ENCODE results near the gene GPC2.
"Not testable (repeated sequence)": the region's sequence is repeated elsewhere in the genome, so short reads cannot be mapped to it uniquely, and the experiment has no call there.

The GPC2 gene

GRCh38 chr7:100177045-100178001, at the start of gene GPC2, which contains the start of gene STAG3:
GPC2 (minus strand) TSS chr7:100177381; CDS start chr7:100177199, 182 bp downstream.
STAG3 (plus strand) TSS chr7:100177918; CDS start chr7:100180557, 2,639 bp downstream.
- in situ Hi-C loops (cut with HindIII; ENCODE audit: low sequenced_read_pairs) = no loop called here

GRCh38 chr7:100224891-100225290, 47.7 kb upstream of the GPC2 start:
- in situ Hi-C loops (cut with HindIII; ENCODE audit: low sequenced_read_pairs) = not testable (repeated sequence)

- in situ Hi-C loops (cut with HindIII; ENCODE audit: low sequenced_read_pairs) = not testable (repeated sequence)
These were observed 46.3 kb upstream of the GPC2 start for GRCh38 chr7:100223376-100223927.

- in situ Hi-C loops (cut with HindIII; ENCODE audit: low sequenced_read_pairs) = no loop called here
These were observed 45.4 kb upstream of the GPC2 start for GRCh38 chr7:100222445-100223132.

- in situ Hi-C loops (cut with HindIII; ENCODE audit: low sequenced_read_pairs) = no loop called here
These were observed 44.7 kb upstream of the GPC2 start for GRCh38 chr7:100221767-100222444.

GRCh38 chr7:100221231-100221718, 44.1 kb upstream of the GPC2 start:
- in situ Hi-C loops (cut with HindIII; ENCODE audit: low sequenced_read_pairs) = no loop called here

GRCh38 chr7:100220586-100221230, 43.5 kb upstream of the GPC2 start:
- in situ Hi-C loops (cut with HindIII; ENCODE audit: low sequenced_read_pairs) = no loop called here

- in situ Hi-C loops (cut with HindIII; ENCODE audit: low sequenced_read_pairs) = not testable (repeated sequence)
These were observed 42.8 kb upstream of the GPC2 start, which contains the start of gene PVRIG for GRCh38 chr7:100219801-100220585. PVRIG (plus strand) TSS chr7:100219949; CDS start chr7:100219971, 22 bp downstream.

- in situ Hi-C loops (cut with HindIII; ENCODE audit: low sequenced_read_pairs) = no loop called here
These were observed 42.1 kb upstream of the GPC2 start for GRCh38 chr7:100219271-100219737.

- in situ Hi-C loops (cut with HindIII; ENCODE audit: low sequenced_read_pairs) = not testable (repeated sequence)
These were observed 40.8 kb upstream of the GPC2 start for GRCh38 chr7:100217934-100218333.

- in situ Hi-C loops (cut with HindIII; ENCODE audit: low sequenced_read_pairs) = no loop called here
These were observed 38.7 kb upstream of the GPC2 start for GRCh38 chr7:100215895-100216294.

GRCh38 chr7:100214356-100214755, 37.2 kb upstream of the GPC2 start:
- in situ Hi-C loops (cut with HindIII; ENCODE audit: low sequenced_read_pairs) = not testable (repeated sequence)

- in situ Hi-C loops (cut with HindIII; ENCODE audit: low sequenced_read_pairs) = no loop called here
These were observed 36.5 kb upstream of the GPC2 start for GRCh38 chr7:100213672-100214071.

- in situ Hi-C loops (cut with HindIII; ENCODE audit: low sequenced_read_pairs) = no loop called here
These were observed 35.6 kb upstream of the GPC2 start for GRCh38 chr7:100212631-100213286.

GRCh38 chr7:100211342-100211780, 34.2 kb upstream of the GPC2 start:
- in situ Hi-C loops (cut with HindIII; ENCODE audit: low sequenced_read_pairs) = no loop called here

GRCh38 chr7:100210805-100211204, 33.6 kb upstream of the GPC2 start:
- in situ Hi-C loops (cut with HindIII; ENCODE audit: low sequenced_read_pairs) = no loop called here

- in situ Hi-C loops (cut with HindIII; ENCODE audit: low sequenced_read_pairs) = no loop called here
These were observed 32.3 kb upstream of the GPC2 start for GRCh38 chr7:100209493-100209892.

- in situ Hi-C loops (cut with HindIII; ENCODE audit: low sequenced_read_pairs) = no loop called here
These were observed 31.8 kb upstream of the GPC2 start for GRCh38 chr7:100208911-100209408.
